K562 (cell line): Measurements from ENCODE around the gene UTP20. TPM values are rescaled to one million over a fixed set of nuclear protein-coding genes. Genes with fewer than 3 reads are reported as not detected.

Experiments used
- ATF3 ChIP-seq, 2 experiments: fragments of 450-650 bp in 1 of 2; sonication (generic) in 1 of 2; formaldehyde crosslinking in 1 of 2; IDR thresholded peaks in 1 of 2; conservative IDR thresholded peaks in 1 of 2; 2 replicates each; pipeline versions ENCODE4 v1.6.1 to v1.8.1; 2016 to 2023; ENCODE audit warnings: mild to moderate bottlenecking in 2 of 2, moderate library complexity in 2 of 2, inconsistent platforms in 1 of 2, missing genetic modification reagents in 1 of 2
- CBX2 ChIP-seq: fragments of 200-600 bp; sonication (generic); IDR thresholded peaks from one replicate; pipeline ENCODE4 v1.6.1; 2012; ENCODE audit warnings: mild to moderate bottlenecking, low read length, inconsistent platforms; ENCODE audit not compliant: insufficient read depth, poor library complexity, severe bottlenecking
- CC2D1A ChIP-seq: fragments of 450-650 bp; IDR thresholded peaks from 2 replicates; pipeline ENCODE4 v1.6.1; 2017; ENCODE audit warnings: mild to moderate bottlenecking
- CHAMP1 ChIP-seq: fragments of 450-650 bp; IDR thresholded peaks from 2 replicates; pipeline ENCODE4 v1.6.1; 2016; ENCODE audit warnings: mild to moderate bottlenecking
- CTCF ChIP-seq, 3 experiments: IDR thresholded peaks in 2 of 3; conservative IDR thresholded peaks in 1 of 3; 2 replicates each; pipeline ENCODE4 v1.5.1; 2011 to 2012; ENCODE audit warnings: low read length in 3 of 3, mild to moderate bottlenecking in 3 of 3, control low read depth in 2 of 3, improper control_type of control experiment in 1 of 3, inconsistent platforms in 1 of 3, low read depth in 1 of 3, mixed read lengths in 1 of 3, moderate library complexity in 1 of 3; ENCODE audit not compliant: insufficient read depth in 2 of 3
- ETS2 ChIP-seq: IDR thresholded peaks from 2 replicates; pipeline ENCODE4 v1.6.1; 2016; ENCODE audit warnings: borderline replicate concordance, missing genetic modification characterization, mild to moderate bottlenecking, moderate library complexity, missing compliant biosample characterization; ENCODE audit not compliant: poor library complexity, severe bottlenecking
- EWSR1 ChIP-seq: fragments of 450-650 bp; IDR thresholded peaks from 2 replicates; pipeline ENCODE4 v1.6.1; 2018; ENCODE audit warnings: borderline replicate concordance, mild to moderate bottlenecking, low read depth, moderate library complexity; ENCODE audit not compliant: partially characterized antibody
- FOXP4 ChIP-seq: sonication (generic); formaldehyde crosslinking; IDR thresholded peaks from 2 replicates; pipeline ENCODE4 v1.8.0; 2022; ENCODE audit warnings: mild to moderate bottlenecking, missing genetic modification reagents, borderline replicate concordance
- HMG20B ChIP-seq: fragments of 250-450 bp; sonication (Bioruptor Pico); IDR thresholded peaks from 2 replicates; pipeline ENCODE4 v1.5.0; 2021; ENCODE audit warnings: mild to moderate bottlenecking
- PHTF2 ChIP-seq: fragments of 250-450 bp; sonication (Bioruptor Pico); IDR thresholded peaks from 2 replicates; pipeline ENCODE4 v1.5.0; 2021; ENCODE audit warnings: mild to moderate bottlenecking
- ZHX1 ChIP-seq: fragments of 150-350 bp; conservative IDR thresholded peaks from 2 replicates; pipeline ENCODE4 v1.6.1; 2014; ENCODE audit warnings: low read length
- ZNF12 ChIP-seq: sonication (generic); formaldehyde crosslinking; IDR thresholded peaks from 2 replicates; pipeline ENCODE4 v1.4.0; 2020; ENCODE audit warnings: mild to moderate bottlenecking, missing genetic modification reagents
- ZNF280B ChIP-seq: fragments of 250-450 bp; sonication (Bioruptor Pico); IDR thresholded peaks from 2 replicates; pipeline ENCODE4 v1.5.1; 2021; ENCODE audit warnings: mild to moderate bottlenecking
- ZNF699 ChIP-seq: fragments of 250-450 bp; sonication (Bioruptor Pico); IDR thresholded peaks from 2 replicates; pipeline ENCODE4 v1.8.0; 2021; ENCODE audit warnings: mild to moderate bottlenecking, moderate library complexity; ENCODE audit not compliant: insufficient replicate concordance
- polyA plus RNA-seq, 8 experiments: library from polyadenylated mRNA; depleted of rRNA in 4 of 8; stranded (reverse) in 5 of 8; unstranded in 3 of 8; fragments of >200 nt; fragmentation: Nextera tagmentation in 2 of 8; fragmentation: Illumina TruSeq in 1 of 8; extraction: Ambion mirVana in 2 of 8; extraction: Trizol in 1 of 8; gene quantifications; 2 replicates each; pipeline versions ENCODE4 v1.2.1 to v1.2.3, GENCODE V29; 2011 to 2014; ENCODE audit warnings: inconsistent platforms in 1 of 8, missing spikeins in 1 of 8
- total RNA-seq, 7 experiments: library from RNA; depleted of rRNA in 6 of 7; stranded (reverse); fragments of >200 nt in 6 of 7; fragmentation: Illumina TruSeq in 2 of 7; extraction: Trizol in 2 of 7; gene quantifications; 2 replicates each; pipeline versions ENCODE4 v1.2.1 to v1.2.3, GENCODE V29; 2011 to 2021; ENCODE audit warnings: low replicate concordance in 1 of 7

UTP20 gene
- total and polyA plus RNA-seq, 9 of the 15 experiments (the other 6 are each of a cell fraction or from before 2014, with no cell fraction given), result 4.3 to 41.3 (median 20.7) TPM

- TF ChIP-seq EWSR1, result no peak
- no peak for TF ChIP-seq CTCF (IDR thresholded peaks at IDR 0.05 in 2 of 3, conservative IDR thresholded peaks at IDR 0.05 in 1 of 3; ENCODE audit: insufficient read depth in 2 of 3, low read depth in 1 of 3, low read length in 3 of 3)
- TF ChIP-seq CC2D1A, result no peak
- no peak for TF ChIP-seq ZHX1
- TF ChIP-seq ZNF280B (CRISPR knock-in tag), result no peak
- TF ChIP-seq FOXP4 (CRISPR knock-in tag), result no peak
- no peak for TF ChIP-seq PHTF2 (CRISPR knock-in tag)
- no peak for TF ChIP-seq ATF3 (IDR thresholded peaks at IDR 0.05)
- no peak for TF ChIP-seq ATF3 (CRISPR knock-in tag; conservative IDR thresholded peaks at IDR 0.05)
- TF ChIP-seq HMG20B (CRISPR knock-in tag), result no peak
- no peak for TF ChIP-seq CHAMP1
- TF ChIP-seq ETS2, result no peak
- no peak for TF ChIP-seq ZNF699 (CRISPR knock-in tag)
- no peak for TF ChIP-seq CBX2
- TF ChIP-seq ZNF12 (CRISPR knock-in tag), result no peak
Measured at GRCh38 chr12:101280006-101280505, at the start of gene UTP20 (continued).
